ENCODE measurements around the gene CCDC92B.
"Not testable (repeated sequence)": the region's sequence is repeated elsewhere in the genome, so short reads cannot be mapped to it uniquely, and the experiment has no call there.

Gene CCDC92B

GRCh38 chr17:2749058-2749783 is at the start of gene CCDC92B:
TSS of gene CCDC92B (minus strand) at chr17:2749652. CDS start at chr17:2735145, 14,507 bp downstream.
- DNase-seq (ENCODE audit: low spot score): no peak

- no peak for DNase-seq (ENCODE audit: low spot score)
These were observed 49.2 kb upstream of the CCDC92B start for GRCh38 chr17:2798678-2799077.

- DNase-seq (ENCODE audit: low spot score): no peak
These were observed 48.7 kb upstream of the CCDC92B start for GRCh38 chr17:2798188-2798587.

- DNase-seq (ENCODE audit: low spot score): no peak
These were observed 48.2 kb upstream of the CCDC92B start for GRCh38 chr17:2797637-2798036.

- no peak for DNase-seq (ENCODE audit: low spot score)
These were observed 47.8 kb upstream of the CCDC92B start for GRCh38 chr17:2797226-2797625.

- no peak for DNase-seq (ENCODE audit: low spot score)
These were observed 47.0 kb upstream of the CCDC92B start, which contains the start of gene RAP1GAP2 for GRCh38 chr17:2796164-2797125. TSS of gene RAP1GAP2 (plus strand) at chr17:2796438. CDS start at chr17:2796528, 90 bp downstream.

GRCh38 chr17:2795441-2796163 is 46.1 kb upstream of the CCDC92B start:
- no peak for DNase-seq (ENCODE audit: low spot score)

- no peak for DNase-seq (ENCODE audit: low spot score)
These were observed 44.8 kb upstream of the CCDC92B start for GRCh38 chr17:2794111-2794803.

GRCh38 chr17:2792366-2793169 is 43.1 kb upstream of the CCDC92B start:
- DNase-seq (ENCODE audit: low spot score): no peak

GRCh38 chr17:2789700-2790099 is 40.2 kb upstream of the CCDC92B start:
- no peak for DNase-seq (ENCODE audit: low spot score)

GRCh38 chr17:2786176-2786881 is 36.9 kb upstream of the CCDC92B start:
- DNase-seq (ENCODE audit: low spot score): peak; percentile 81

- DNase-seq (ENCODE audit: low spot score): not testable (repeated sequence)
These were observed 35.9 kb upstream of the CCDC92B start for GRCh38 chr17:2785376-2785775.

- no peak for DNase-seq (ENCODE audit: low spot score)
These were observed 35.4 kb upstream of the CCDC92B start for GRCh38 chr17:2784864-2785263.

GRCh38 chr17:2783310-2784030 is 34.0 kb upstream of the CCDC92B start:
- no peak for DNase-seq (ENCODE audit: low spot score)

- DNase-seq (ENCODE audit: low spot score): no peak
These were observed 32.6 kb upstream of the CCDC92B start for GRCh38 chr17:2782055-2782454.

- not testable (repeated sequence) for DNase-seq (ENCODE audit: low spot score)
These were observed 32.1 kb upstream of the CCDC92B start for GRCh38 chr17:2781598-2781997.

GRCh38 chr17:2780931-2781454 is 31.5 kb upstream of the CCDC92B start:
- no peak for DNase-seq (ENCODE audit: low spot score)

GRCh38 chr17:2780256-2780655 is 30.8 kb upstream of the CCDC92B start:
- DNase-seq (ENCODE audit: low spot score): no peak

- no peak for DNase-seq (ENCODE audit: low spot score)
These were observed 30.1 kb upstream of the CCDC92B start for GRCh38 chr17:2779545-2779944.

Data from hepatic stellate cell (primary cell).